Fibroblast of pulmonary artery (primary cell): ENCODE measurements around the gene ULBP1.
A peak's percentile ranks its signal among the peaks of the same experiment; 100 is the strongest.
"Not testable (repeated sequence)": the region's sequence is repeated elsewhere in the genome, so short reads cannot be mapped to it uniquely, and the experiment has no call there.

Experiments
- DNase-seq: peaks from one replicate; pipeline ENCODE4 v3.0.0-alpha.2; 2010; ENCODE audit warnings: low read depth
- H3K4me3 ChIP-seq: replicated peaks from 2 replicates; pipeline ENCODE4 v1.5.1; 2011; ENCODE audit warnings: low read depth, mild to moderate bottlenecking, control low read depth, low read length, moderate library complexity
- TF ChIP-seq, protein P1 (sequence below): IDR thresholded peaks from 2 replicates; pipeline ENCODE4 v1.5.1; 2011; ENCODE audit warnings: mild to moderate bottlenecking, control low read depth, low read length, inconsistent platforms; ENCODE audit errors: missing control alignments

Gene ULBP1

DNA sequence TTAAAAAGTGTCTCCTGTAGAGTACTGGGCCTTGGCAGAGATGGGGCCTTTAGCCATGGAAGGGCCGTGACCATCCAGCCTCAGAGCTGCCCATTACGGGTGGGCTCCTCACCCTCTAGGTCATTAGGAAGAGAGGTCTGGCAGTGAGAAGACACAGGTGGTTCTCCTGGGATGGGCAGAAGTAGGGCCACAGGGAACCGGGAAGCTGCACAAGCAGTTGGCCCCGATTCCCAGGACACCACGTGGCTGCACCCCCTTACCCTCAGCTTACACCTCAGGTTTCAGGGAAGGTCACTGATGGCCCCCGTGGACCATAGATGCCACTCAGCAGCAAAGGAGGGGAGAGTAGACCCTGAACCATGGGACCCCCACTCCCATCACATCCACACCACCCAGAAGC is 42.4 kb upstream of the ULBP1 start:
- TF ChIP-seq, protein P1, sequence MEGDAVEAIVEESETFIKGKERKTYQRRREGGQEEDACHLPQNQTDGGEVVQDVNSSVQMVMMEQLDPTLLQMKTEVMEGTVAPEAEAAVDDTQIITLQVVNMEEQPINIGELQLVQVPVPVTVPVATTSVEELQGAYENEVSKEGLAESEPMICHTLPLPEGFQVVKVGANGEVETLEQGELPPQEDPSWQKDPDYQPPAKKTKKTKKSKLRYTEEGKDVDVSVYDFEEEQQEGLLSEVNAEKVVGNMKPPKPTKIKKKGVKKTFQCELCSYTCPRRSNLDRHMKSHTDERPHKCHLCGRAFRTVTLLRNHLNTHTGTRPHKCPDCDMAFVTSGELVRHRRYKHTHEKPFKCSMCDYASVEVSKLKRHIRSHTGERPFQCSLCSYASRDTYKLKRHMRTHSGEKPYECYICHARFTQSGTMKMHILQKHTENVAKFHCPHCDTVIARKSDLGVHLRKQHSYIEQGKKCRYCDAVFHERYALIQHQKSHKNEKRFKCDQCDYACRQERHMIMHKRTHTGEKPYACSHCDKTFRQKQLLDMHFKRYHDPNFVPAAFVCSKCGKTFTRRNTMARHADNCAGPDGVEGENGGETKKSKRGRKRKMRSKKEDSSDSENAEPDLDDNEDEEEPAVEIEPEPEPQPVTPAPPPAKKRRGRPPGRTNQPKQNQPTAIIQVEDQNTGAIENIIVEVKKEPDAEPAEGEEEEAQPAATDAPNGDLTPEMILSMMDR = no peak
- no peak overlapping the region for H3K4me3 ChIP-seq
- no peak for DNase-seq

DNA sequence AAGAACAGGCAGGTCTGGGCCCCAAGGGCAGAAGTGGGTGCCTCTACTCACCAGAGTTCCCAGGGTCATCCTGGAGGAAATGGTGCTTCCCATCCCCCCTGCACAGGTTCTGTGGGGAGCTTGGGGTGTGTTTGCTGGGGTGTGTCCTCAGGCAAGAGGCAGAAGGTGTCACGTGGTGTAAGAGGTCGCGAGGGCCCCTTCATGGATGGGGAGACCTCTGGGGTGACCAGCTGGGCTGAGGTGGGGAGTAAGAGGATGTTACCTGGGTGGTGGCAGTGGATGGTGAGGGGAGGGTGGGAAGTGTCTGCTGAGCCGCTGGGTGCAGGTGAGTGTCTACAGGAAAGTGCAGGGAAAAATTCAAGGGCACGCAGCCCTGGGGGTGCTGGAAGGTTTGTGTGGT is 41.7 kb upstream of the ULBP1 start:
- not testable (repeated sequence) for DNase-seq, H3K4me3 ChIP-seq

DNA sequence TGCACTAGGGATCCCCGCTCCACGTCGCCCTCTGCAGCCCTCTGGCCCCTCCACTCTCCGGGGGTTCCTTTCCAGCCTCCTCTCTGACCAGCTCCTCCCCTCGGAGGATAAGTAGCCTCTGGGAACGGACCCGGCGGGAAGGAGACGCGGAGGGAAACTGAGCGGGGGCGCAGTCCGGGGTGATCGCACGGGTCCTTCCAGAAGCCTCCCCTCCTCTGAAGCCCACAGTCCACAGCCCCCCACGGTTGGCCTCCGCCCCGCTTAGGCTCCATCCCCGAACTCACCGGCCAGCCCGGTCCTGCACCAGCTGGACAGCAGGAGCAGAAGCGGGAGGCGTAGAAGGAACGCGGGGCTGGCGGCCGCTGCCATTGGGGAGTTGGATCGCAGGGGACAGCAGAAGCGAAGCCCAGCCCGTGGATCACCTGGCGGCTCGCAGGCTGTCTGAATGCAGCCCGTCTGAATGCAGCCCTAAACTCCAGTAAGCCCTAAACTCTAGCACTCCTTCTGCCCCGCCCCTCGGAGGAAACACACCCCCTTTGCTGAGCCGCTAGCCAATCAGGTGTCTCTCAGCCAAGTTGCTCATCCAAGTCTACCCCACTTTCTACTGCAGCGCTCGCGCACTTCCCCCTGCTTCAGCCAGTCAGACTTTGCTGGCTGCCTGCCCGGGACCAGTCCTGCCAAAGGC is 41.0 kb upstream of the ULBP1 start, which contains the start of gene RAET1G:
RAET1G (minus strand) TSS at position 480 of the 685 bp plus-strand sequence; CDS start at position 369, 111 bp downstream.
- TF ChIP-seq, protein P1 = no peak
- DNase-seq = peak; percentile 95
- peak within 1 kb of the TSS; percentile 64 for H3K4me3 ChIP-seq

DNA sequence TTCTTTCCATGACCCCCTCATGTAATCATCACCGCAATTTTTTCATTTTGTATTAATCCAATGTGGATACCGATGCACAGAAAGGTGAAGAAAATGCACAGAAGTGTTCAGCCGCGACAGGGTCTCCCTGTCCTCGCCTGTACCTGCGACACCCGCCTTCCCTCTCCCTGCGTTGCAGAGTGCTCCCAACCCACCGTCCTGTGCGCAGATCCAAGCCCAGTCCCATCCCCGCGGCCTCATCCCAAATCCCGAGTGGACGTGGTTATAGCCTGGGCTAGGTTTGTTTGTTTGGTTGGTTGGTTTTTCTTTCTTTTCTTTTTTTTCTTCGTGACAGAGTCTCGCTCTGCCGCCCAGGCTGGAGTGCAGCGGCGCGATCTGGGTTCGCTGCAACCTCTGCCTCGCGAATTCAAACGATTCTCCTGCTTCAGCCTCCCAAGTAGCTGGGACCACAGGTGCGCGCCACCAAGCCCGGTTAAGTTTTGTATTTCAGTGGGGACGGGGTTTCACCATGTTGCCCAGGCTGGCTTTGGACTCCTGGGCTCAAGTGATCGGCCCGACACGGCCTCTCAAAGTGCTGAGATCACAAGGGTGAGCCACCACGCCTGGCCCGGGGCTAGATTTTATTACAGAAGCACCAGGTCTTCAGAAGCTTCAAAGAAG is 40.3 kb upstream of the ULBP1 start:
- no peak for DNase-seq
- H3K4me3 ChIP-seq = peak overlapping the region; percentile 64
- TF ChIP-seq, protein P1 = no peak

DNA sequence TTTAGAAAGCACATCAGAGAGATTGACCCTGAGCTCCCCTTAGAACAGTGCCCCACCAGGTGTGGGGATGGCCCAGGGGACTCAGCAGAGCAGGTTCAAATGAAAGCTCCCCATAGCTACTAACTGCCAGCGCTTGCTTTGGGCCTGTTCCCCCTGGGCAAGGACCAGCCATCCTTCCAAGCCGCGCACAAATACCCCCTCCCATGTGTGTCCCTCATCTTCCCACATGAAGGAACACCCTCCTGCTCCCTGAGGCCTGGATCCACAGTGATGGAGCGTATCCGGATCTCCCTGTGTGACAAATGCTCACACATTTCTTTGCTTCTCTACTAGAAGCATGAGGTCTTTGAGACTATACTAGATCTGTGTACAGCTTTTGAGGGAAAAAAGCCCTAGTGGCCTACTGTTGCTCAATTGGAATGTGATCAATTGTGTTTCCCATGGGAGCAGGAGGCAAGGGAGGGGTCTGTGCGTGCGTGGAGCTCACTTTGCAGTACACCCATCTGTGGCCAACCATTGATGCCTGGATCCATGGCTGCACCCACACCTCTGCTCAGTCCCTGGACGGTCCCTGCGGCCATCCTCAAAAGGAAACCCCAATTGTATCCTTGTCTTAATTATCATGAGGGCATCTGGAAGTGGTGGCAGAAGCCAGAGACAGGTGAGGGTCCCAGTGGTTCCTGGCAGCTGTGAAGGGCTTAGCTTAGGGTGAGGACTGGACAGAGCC is 39.4 kb upstream of the ULBP1 start:
- TF ChIP-seq, protein P1 = no peak
- no peak overlapping the region for H3K4me3 ChIP-seq
- no peak for DNase-seq

DNA sequence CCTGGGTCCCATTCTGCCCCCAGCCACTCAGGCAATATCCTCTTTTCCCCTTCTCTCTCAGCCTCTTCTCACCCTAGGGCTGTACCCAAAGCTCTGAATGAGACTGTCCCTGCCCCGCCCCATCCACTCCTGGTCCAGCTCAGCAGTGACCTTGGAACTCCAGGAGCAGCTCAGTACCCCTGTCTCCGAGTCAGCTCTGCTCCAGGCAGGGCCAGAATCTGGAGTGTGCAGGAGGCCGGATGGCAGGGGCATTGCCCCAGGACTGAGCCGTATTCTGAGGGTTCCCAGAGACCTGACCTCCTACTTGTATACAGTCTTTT is 38.9 kb upstream of the ULBP1 start:
- TF ChIP-seq, protein P1 = no peak
- no peak for DNase-seq
- H3K4me3 ChIP-seq = no peak overlapping the region

DNA sequence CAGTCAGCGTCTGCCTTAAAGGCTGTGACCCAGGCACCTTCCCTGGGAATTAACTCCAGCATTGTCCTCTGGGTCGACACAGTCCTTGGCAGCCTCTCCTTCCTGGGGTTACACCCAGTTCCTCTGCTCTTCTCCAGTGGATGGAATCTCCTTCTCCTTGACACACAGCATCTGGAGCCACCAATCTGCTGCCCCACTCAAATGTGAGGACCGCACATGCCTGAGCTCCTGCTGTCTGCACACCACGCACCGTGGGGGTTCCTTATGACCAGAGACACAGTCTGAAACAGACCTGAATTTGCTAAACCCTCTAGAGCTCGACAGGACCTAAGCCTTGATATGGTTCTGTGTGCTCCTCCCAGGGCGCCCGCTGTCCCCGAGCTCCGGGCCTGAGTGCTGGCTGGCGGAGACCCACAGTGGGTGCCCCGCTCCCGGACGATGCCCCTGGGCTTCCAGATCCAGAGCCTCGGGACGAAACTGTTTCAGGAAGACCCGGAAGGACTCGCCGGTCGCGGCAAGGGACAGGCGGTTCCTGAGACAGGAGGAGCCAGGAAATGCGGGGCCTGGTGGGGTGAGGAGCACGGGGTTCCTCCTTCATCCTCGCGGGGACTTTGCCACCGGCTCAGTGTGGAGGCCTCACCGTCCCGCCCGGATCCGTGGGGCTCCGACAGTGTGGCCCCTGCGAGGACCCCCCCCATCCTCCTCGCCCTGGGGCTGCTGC is 38.3 kb upstream of the ULBP1 start:
- H3K4me3 ChIP-seq = peak overlapping the region; percentile 54
- DNase-seq = peak; percentile 18
- TF ChIP-seq, protein P1 = no peak
